GM19372 (cell line): ENCODE data around the gene LNP1.
A peak's percentile ranks its signal among the peaks of the same experiment; 100 is the strongest.
"Not testable (repeated sequence)": the region's sequence is repeated elsewhere in the genome, so short reads cannot be mapped to it uniquely, and the experiment has no call there.

ENCODE experiments used
- ATAC-seq: cut with Tn5 transposase; IDR thresholded peaks from one replicate; pipeline ENCODE4 v1.9.1; 2021; ENCODE audit warnings: mild to moderate bottlenecking, low read depth, moderate library complexity; ENCODE audit not compliant: unreplicated experiment

LNP1 gene

DNA sequence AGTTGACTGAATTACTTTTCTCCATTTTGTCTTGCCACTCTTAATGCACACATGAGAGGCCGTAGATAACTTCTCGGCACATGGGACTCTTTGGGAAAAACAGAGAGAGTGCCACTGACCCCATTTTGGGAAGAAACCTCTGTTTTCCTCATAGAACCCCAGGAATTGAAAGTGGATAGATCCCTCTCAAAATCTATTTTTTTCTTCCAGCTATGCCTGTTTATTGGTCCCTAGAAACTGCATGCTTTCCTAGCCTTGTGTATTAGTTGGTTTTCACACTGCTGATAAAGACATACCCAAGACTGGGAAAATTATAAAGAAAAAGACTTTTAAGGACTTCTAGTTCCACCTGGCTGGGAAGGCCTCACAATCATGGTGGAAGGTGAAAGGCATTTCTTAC is 67.3 kb downstream of the LNP1 start:
- ATAC-seq: no peak

DNA sequence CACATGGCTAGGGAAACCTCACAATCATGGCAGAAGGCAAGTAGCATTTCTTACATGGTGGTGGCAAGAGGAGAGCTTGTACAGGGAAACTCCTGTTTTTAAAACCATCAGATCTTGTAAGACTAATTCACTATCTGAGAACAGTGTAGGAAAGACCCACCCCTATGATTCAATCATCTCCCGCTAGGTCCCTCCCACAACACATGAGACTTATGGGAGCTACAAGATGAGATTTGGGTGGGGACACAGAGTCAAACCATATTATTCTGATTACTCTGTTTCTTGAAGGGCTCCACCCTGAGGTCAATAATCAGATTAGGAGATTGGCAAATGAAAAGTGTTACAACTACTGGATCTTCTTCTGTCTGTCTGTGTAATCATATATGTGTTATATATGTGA is 69.6 kb downstream of the LNP1 start:
- ATAC-seq: no peak

DNA sequence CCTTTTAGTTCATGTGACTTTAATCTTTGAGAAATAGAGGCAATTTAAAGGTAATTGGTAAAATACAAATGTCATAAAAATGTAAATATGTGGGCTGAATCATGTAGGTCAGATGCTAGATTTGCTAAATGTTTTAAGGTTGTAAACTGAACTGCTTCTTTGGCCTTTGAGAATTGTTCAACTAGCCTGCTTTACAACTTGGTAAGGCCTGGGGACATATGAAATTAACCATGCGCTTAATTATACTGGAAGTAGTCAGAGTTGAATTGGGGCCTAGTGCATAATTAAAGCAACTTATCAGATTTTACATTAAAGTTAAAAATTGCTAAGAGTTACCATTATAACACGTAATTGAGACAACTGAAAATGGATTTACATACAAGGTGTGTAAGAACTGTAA is 70.1 kb downstream of the LNP1 start:
- ATAC-seq: no peak

DNA sequence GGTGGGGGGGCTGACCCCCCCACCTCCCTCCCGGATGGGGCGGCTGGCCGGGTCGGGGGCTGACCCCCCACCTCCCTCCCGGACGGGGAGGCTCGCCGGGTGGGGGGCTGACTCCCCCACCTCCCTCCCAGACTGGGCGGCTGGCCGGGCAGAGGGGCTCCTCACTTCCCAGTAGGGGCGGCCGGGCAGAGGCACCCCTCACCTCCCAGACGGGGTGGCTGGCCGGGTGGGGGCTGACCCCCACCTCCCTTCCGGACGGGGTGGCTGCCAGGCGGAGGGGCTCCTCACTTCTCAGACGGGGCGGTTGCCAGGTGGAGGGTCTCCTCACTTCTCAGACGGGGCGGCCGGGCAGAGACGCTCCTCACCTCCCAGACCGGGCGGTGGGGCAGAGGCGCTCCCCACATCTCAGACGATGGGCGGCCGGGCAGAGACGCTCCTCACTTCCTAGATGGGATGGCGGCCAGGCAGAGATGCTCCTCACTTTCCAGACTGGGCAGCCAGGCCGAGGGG is 76.6 kb downstream of the LNP1 start:
- ATAC-seq: not testable (repeated sequence)

DNA sequence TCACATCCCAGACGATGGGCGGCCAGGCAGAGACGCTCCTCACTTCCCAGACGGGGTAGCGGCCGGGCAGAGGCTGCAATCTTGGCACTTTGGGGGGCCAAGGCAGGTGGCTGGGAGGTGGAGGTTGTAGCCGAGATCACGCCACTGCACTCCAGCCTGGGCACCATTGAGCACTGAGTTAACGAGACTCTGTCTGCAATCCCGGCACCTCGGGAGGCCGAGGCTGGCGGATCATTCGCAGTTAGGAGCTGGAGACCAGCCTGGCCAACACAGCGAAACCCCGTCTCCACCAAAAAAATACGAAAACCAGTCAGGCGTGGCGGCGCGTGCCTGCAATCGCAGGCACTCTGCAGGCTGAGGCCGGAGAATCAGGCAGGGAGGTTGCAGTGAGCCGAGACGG is 77.2 kb downstream of the LNP1 start:
- ATAC-seq: not testable (repeated sequence)

DNA sequence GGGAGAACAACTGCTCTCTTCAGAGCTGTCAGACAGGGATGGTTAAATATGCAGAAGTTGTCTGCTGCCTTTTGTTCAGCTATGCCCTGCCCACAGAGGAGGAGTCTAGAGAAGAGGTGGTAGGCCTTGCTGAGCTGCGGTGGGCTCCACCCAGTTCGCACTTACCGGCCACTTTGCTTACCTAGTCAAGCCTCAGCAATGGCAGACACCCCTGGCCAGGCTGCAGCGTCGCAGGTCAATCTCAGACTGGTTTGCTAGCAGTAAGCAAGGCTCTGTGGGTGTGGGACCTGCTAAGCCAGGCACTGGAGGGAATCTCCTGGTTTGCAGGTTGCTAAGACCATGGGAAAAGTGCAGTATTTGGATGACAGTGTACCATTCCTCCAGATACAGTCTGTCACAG is 78.7 kb downstream of the LNP1 start:
- no peak for ATAC-seq

DNA sequence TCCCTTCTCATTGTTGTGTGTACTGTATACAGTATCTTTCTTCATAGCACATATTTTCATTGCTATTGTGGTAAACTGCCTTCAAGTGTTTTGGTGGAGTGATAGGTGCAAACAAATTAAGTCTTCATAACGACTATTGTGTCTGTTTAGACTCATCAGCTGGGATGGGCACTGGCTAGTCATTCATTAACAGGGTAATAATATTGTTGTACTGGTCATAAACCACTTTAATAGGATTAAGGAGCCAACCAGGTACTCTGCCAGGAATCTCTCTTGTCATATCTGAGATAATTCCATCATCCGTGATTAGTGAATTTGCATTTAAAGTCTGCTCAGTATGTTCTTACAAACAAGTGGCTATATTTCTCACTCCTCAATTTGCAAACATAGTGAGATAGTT is 80.8 kb downstream of the LNP1 start:
- ATAC-seq: no peak

DNA sequence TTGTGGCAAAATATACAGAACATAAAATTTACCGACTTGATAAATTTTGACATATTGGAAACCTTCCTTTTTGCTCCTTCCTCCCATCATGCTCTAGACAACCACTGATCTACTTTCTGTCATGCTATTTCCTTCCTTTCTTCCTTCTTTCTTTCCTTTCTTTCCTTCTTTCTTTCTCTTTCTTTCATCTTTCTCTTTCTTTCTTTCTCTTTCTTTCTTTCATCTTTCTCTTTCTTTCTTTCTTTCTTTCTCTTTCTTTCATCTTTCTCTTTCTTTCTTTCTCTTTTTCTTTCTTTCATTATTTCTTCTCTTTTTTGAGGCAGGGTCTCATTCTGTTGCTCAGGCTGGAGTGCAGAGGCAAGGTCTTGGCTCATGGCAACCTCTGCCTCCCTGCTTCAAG is 82.2 kb downstream of the LNP1 start:
- no peak for ATAC-seq

DNA sequence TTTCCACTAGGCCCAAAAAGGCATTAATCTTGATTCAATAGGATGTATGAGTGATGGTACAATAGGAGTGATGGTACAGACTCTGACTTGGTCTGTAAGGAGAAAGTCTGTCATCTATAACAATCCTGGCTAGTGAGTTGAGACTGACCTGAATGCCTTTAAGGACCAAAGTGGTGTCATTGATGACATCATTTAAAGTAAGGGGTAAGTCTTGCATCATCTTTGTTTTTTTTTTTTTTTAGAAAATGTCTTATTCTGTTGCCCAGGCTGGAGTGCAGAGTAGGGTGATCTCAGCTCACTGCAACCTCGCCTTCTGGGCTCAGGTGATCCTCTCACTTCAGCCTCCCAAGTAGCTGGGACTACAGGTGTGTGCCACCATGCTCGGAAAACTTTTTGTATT is 85.5 kb downstream of the LNP1 start:
- no peak for ATAC-seq

DNA sequence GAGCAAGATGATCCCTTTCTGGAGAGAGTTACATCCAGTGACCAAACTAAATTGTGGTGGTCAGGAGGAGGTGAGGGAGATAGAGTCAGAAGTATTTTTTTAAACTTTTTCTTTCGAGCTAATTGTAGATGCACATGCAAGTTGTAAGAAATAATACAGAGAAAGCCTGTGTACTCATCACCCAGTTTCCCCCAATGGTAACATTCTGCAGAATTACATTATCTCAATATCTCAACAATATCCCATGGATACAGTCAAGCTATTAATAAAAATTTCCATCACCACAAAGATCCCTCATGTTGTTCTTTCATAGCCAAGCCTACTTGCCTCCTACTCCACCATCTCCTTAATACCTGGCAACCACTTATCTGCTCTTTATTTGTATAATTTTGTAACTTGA is 87.8 kb downstream of the LNP1 start:
- no peak for ATAC-seq

DNA sequence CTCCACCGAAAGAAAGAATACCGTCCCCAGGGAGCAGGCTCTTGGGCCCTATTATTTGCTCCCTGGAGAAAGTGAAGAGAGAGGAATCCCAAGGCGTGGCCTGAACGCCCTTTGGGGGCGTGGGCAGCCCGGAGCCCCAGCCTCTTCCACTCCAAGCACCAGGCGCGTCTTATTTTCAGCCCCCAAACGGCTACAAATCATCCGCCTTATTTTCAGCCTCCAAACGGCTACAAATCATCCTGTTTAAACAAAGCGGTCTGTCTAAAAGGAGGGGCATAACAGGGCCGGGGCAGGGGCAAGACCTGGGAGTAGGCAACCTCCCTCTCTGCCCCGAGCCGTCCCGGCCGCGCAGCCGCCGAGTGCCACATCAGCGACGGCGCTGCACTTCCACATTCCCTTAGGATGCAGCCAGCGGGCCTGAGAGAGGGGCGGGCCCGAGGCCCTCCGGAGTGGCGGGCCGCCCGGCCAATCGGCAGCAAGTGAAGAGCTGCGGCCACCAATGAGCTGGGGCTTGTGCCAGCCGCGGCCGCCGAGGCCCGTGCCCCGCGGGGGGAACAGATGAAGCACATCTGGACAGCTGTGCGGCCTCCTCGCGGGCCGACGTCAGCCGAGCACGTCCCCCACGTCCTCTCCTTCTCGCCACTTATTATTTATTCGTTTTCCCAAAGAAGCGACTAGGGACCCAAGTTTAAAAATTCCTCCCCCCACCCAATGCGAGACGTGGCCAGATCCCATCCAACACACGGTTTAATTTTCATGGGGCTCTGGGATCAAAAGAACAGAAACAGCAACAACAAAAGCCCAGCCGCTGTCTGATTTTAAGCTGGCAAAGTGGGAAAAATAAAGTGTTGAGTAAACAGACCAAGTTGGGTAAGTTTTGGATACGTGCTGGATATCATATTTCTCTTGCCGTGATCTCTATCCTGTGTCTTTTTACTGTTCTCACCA is 91.0 kb downstream of the LNP1 start, which contains the start of gene TMEM45A:
TSS of gene TMEM45A (plus strand) at position 561 of the 948 bp plus-strand sequence. CDS start 62,593 bp downstream, outside the sequence.
- ATAC-seq: peak; percentile 97

DNA sequence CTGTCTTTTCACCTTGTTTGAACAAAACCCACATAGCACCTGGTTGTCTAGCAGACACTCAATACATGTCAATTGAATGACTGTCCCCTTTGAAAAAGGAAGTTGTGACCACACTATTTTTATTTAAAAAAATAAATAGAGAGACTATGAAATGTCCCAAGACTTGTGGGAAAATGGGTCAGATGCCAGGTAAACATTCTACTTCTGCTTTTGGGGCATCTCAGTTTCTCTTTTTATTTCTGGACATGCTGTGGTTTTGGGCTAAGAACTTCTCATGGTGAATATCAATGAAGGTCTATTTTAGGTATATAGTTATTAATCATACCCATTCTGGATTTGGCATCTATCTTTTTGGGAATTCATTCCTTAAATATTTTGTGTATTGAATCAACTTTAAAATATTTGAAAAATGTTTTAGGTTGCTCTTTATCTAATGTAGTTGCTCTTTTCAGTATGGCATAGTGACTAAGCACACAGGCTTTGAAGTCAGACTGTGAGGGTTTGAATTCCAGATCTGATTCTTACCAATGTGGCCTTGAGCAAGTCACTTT is 95.4 kb downstream of the LNP1 start:
- no peak for ATAC-seq

DNA sequence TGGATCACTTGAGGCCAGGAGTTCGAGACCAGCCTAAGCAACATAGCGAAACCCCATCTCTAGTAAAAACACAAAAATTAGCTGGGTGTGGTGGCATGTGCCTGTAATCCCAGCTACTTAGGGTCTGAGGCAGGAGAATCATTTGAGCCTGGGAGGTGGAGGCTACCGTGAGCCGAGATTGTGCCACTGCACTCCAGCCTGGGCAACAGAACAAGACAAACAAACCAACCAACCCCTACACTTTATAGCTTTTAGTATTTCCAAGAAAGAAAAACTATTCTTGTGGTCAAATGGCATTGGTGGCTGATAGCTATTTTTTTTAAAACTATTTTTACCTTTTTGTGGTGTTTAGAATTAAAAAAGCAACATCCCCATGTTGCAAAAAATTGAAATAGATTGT is 98.3 kb downstream of the LNP1 start:
- no peak for ATAC-seq

DNA sequence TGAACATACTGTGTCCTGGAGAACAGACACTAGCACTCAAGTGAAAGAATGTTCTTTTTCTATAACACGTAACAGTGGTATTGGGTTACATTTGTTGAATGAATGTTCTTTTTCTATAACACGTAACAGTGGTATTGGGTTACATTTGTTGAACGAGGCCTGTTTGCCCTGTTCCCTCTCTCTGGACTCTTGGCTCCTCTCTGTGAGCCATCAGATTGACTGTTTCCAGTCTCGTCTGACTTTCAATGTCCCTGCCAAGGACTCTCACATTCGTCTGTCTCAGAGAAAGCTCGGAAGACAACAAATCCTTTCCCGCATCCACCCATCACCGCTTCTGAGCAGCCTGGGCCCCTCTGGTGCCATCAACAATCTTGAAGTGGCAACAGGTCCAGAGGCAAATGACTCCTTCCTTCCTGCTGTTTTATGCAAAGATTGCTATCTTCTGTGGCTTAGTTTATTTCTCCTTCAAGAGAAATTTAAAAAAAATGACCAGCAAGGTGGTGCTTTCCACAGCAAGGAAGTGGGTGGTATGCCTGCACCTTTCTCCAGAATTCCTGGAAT is 99.1 kb downstream of the LNP1 start:
- no peak for ATAC-seq

DNA sequence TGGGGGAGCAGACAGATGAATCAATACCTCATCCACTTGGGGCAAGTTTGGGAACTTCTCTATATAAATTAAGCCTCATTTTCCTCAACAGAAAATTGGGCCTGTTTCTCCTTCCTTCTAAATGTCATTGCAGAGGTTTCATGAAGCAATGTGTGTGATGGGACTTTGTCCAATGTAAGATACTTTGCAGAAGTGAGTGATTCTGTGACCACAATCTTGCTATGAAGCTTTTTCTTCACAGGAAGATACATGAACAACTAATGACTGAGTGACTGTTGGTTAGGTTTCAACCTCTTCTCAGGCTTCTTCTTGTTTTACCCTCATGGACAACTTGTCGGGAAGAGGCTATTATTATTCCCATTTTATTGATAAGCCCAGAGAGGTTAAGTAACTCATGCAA is 102.1 kb downstream of the LNP1 start:
- no peak for ATAC-seq
